HFFc6 (cell line): ENCODE results near the gene SELENOK. TPM values are rescaled to one million over a fixed set of nuclear protein-coding genes. Genes with fewer than 3 reads are reported as not detected.

Experiments
- DNase-seq: peaks from one replicate; pipeline ENCODE4 v3.0.0-alpha.2; 2018
- H3K27ac Mint-ChIP-seq: 2 replicates; pipeline ENCODE4 v1.8.0; 2020; ENCODE audit warnings: mild to moderate bottlenecking, mixed read lengths
- H3K27me3 Mint-ChIP-seq: 2 replicates; pipeline ENCODE4 v1.8.0; 2021; ENCODE audit warnings: mild to moderate bottlenecking, moderate library complexity, mixed read lengths; ENCODE audit not compliant: insufficient read depth
- H3K36me3 Mint-ChIP-seq: 2 replicates; pipeline ENCODE4 v1.8.0; 2021; ENCODE audit warnings: low read depth, mixed read lengths
- H3K4me1 Mint-ChIP-seq: 2 replicates; pipeline ENCODE4 v1.8.0; 2020; ENCODE audit warnings: low read depth, mixed read lengths
- H3K4me3 Mint-ChIP-seq: 2 replicates; pipeline ENCODE4 v1.8.0; 2020; ENCODE audit warnings: mild to moderate bottlenecking, moderate library complexity, mixed read lengths
- H3K9me3 Mint-ChIP-seq: 2 replicates; pipeline ENCODE4 v1.8.0; 2020; ENCODE audit warnings: mild to moderate bottlenecking, mixed read lengths
- total RNA-seq, 6 experiments: library from RNA; stranded (reverse); fragmentation: NEBNext Ultra II Directional; extraction: Animal tissue kit (Norgen Biotek cat#: 25700); gene quantifications; 2 replicates in 1 of 6; 3 replicates in 5 of 6; pipeline ENCODE4 v1.2.3, GENCODE V29; 2021
- TF ChIP-seq, protein P1 (sequence below): fragments of 200-600 bp; sonication (generic); IDR thresholded peaks from 2 replicates; pipeline ENCODE4 v1.5.0; 2021; ENCODE audit warnings: antibody characterized with exemption, mild to moderate bottlenecking

SELENOK gene
- total RNA-seq, 6 experiments from 2014 or later: 28.6 to 42.2 (median 34.4) TPM

- H3K27ac Mint-ChIP-seq: no peak overlapping the region
- TF ChIP-seq, protein P1, sequence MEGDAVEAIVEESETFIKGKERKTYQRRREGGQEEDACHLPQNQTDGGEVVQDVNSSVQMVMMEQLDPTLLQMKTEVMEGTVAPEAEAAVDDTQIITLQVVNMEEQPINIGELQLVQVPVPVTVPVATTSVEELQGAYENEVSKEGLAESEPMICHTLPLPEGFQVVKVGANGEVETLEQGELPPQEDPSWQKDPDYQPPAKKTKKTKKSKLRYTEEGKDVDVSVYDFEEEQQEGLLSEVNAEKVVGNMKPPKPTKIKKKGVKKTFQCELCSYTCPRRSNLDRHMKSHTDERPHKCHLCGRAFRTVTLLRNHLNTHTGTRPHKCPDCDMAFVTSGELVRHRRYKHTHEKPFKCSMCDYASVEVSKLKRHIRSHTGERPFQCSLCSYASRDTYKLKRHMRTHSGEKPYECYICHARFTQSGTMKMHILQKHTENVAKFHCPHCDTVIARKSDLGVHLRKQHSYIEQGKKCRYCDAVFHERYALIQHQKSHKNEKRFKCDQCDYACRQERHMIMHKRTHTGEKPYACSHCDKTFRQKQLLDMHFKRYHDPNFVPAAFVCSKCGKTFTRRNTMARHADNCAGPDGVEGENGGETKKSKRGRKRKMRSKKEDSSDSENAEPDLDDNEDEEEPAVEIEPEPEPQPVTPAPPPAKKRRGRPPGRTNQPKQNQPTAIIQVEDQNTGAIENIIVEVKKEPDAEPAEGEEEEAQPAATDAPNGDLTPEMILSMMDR: no peak
- no peak for DNase-seq
- no peak overlapping the region for H3K4me3 Mint-ChIP-seq
- H3K27me3 Mint-ChIP-seq: peaks cover 6% of the 10 kb centered on the region
- no peaks in the 10 kb centered on the region for H3K36me3 Mint-ChIP-seq
- H3K9me3 Mint-ChIP-seq: no peaks in the 10 kb centered on the region
- no peaks in the 10 kb centered on the region for H3K4me1 Mint-ChIP-seq
These were observed 21.7 kb upstream of the SELENOK start for GRCh38 chr3:53913401-53913800.

DNA sequence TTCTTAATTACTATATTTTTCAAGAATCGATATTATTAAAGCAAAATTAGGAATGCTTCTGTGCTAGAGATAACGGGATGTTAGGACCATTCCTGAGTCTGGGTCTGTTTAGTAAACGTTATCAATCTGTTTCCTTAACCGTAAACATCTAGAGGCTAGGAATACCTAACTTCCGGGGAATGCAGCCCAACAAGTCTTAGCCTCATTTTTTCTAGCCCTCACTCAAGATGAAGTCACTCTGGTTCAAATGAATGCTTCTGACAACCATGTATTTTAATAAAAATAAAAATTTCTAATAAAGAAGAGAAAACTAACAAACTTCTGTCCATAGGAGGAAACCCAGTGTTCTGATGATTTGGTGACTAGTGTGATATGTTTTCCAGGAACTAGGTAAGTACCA is 11.1 kb upstream of the SELENOK start:
- DNase-seq: no peak
- TF ChIP-seq, protein P1: no peak
- Mint-ChIP-seq H3K4me1 (no peaks in the 10 kb centered on the region), H3K36me3 (no peaks in the 10 kb centered on the region), H3K27me3 (no peaks in the 10 kb centered on the region; the same call in none of the 2 replicates), H3K9me3 (no peaks in the 10 kb centered on the region), H3K27ac (no peak overlapping the region), H3K4me3 (no peak overlapping the region)

DNA sequence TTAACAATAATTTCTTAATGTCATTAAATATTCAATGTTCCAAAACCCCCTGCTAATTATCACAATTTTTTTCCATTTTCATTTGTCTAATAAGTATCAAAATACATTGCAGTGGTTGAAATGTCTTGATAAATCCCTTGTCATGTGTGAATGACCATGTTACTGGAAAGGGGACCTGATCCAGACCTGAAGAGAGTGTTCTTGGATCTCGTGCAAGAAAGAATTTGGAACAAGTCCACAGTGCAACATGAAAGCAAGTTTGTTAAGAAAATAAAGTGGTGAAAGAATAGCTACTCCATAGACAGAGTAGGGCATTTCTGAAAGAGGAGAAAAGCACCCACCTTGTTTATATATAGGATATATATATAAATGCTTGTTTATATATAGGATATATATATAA is 10.4 kb upstream of the SELENOK start:
- Mint-ChIP-seq H3K27ac (no peak overlapping the region), H3K9me3 (no peaks in the 10 kb centered on the region), H3K4me1 (no peaks in the 10 kb centered on the region), H3K36me3 (no peaks in the 10 kb centered on the region), H3K4me3 (no peak overlapping the region), H3K27me3 (no peaks in the 10 kb centered on the region; the same call in none of the 2 replicates)
- DNase-seq: no peak
- TF ChIP-seq, protein P1: no peak

GRCh38 chr3:53900666-53901331 is 9.1 kb upstream of the SELENOK start:
- no peak overlapping the region for H3K4me3 Mint-ChIP-seq
- H3K9me3 Mint-ChIP-seq: no peaks in the 10 kb centered on the region
- no peak for DNase-seq
- TF ChIP-seq, protein P1: no peak
- H3K27ac Mint-ChIP-seq: no peak overlapping the region
- no peaks in the 10 kb centered on the region; the same call in none of the 2 replicates for H3K27me3 Mint-ChIP-seq
- no peaks in the 10 kb centered on the region for H3K4me1 Mint-ChIP-seq
- H3K36me3 Mint-ChIP-seq: no peaks in the 10 kb centered on the region

DNA sequence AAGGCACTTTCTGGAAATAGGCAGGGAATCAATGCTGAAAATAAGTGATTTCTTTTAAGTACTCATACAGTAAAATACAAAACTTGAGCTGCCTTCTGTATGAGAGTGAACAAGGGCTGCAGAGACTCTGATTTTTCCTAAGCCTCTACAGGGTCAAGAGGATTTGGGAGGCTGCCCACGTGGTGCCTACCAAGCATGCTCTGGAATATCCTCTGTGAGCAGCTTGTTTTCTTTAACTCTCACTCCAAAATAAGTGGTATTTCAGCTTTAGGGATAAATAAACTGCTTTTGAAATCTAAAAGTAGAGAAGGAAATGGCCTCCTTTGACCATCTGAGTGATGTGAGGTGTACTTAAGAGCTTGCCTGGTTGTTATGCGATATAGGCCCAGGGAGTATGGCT is 8.1 kb upstream of the SELENOK start:
- Mint-ChIP-seq H3K36me3 (no peaks in the 10 kb centered on the region), H3K27ac (no peak overlapping the region), H3K9me3 (no peaks in the 10 kb centered on the region), H3K27me3 (no peaks in the 10 kb centered on the region; the same call in none of the 2 replicates), H3K4me3 (no peak overlapping the region), H3K4me1 (no peaks in the 10 kb centered on the region)
- DNase-seq: no peak
- TF ChIP-seq, protein P1: no peak
